ENCODE results near the gene KRTAP4-3. TPM values are rescaled to one million over a fixed set of nuclear protein-coding genes. Genes with fewer than 3 reads are reported as not detected.
"Not testable (repeated sequence)": the region's sequence is repeated elsewhere in the genome, so short reads cannot be mapped to it uniquely, and the experiment has no call there.

Gene KRTAP4-3
- total RNA-seq (2014; rRNA removed; shearing (Covaris generic)) = not detected in 2 replicates

DNA sequence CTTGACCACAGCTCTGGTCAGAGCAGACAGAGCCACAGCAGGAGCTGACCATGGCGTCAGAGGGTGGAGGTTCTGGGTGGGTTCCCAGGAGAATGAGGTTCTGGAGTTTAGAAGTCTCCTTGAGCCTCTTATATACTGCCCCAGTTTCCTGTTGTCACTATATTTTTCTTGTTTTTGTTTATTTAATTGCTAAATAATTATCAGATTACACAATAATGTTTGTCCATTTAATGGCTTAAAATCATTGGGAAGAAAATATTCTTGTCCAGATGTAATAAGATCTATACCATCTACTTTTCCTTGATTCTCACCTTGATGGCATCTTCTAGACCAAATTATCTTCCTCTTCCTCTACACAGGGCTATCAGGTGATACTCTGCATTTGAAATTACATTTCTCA, at the start of gene KRTAP4-3:
Gene KRTAP4-3, minus strand, starts transcription at position 101 of the 400 bp plus-strand sequence. Its CDS starts 49 bp downstream, at position 52.
- no peaks in the 10 kb centered on the region for H3K27me3 ChIP-seq (ENCODE audit: control insufficient read depth, insufficient read depth, low read length)
- H3K36me3 ChIP-seq (replicated peaks; ENCODE audit: control insufficient read depth, insufficient read depth, low read length) = no peaks in the 10 kb centered on the region
- no peak for DNase-seq
- H3K4me3 ChIP-seq (ENCODE audit: insufficient read depth, low read depth, low read length) = no peak within 1 kb of the TSS

DNA sequence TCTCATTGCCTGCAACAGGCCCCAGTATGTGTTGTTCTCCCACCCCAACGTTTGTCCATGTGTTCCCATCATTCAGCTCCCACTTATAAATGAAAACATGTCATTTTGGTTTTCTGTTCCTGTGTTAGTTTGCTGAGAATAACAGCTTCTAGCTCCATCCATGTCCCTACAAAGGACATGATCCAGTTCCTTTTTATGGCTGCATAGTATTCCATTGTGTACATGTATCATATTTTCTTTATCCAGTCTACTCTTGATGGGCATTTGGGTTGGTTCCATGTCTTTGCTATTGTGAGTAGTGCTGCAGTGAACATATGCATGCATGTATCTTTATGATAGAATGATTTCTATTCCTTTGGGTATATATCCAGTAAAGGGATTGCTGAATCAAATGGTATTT, 47.7 kb upstream of the KRTAP4-3 start:
- Histone ChIP-seq H3K36me3 (replicated peaks; ENCODE audit: control insufficient read depth, insufficient read depth, low read length) (no peaks in the 10 kb centered on the region), H3K27me3 (ENCODE audit: control insufficient read depth, insufficient read depth, low read length) (no peaks in the 10 kb centered on the region), H3K4me3 (ENCODE audit: insufficient read depth, low read depth, low read length) (no peak overlapping the region)
- DNase-seq = no peak

GRCh38 chr17:41212524-41213169, 44.6 kb upstream of the KRTAP4-3 start:
- no peak for DNase-seq
- Histone ChIP-seq H3K4me3 (ENCODE audit: insufficient read depth, low read depth, low read length) (no peak overlapping the region), H3K27me3 (ENCODE audit: control insufficient read depth, insufficient read depth, low read length) (no peaks in the 10 kb centered on the region), H3K36me3 (replicated peaks; ENCODE audit: control insufficient read depth, insufficient read depth, low read length) (no peaks in the 10 kb centered on the region)

DNA sequence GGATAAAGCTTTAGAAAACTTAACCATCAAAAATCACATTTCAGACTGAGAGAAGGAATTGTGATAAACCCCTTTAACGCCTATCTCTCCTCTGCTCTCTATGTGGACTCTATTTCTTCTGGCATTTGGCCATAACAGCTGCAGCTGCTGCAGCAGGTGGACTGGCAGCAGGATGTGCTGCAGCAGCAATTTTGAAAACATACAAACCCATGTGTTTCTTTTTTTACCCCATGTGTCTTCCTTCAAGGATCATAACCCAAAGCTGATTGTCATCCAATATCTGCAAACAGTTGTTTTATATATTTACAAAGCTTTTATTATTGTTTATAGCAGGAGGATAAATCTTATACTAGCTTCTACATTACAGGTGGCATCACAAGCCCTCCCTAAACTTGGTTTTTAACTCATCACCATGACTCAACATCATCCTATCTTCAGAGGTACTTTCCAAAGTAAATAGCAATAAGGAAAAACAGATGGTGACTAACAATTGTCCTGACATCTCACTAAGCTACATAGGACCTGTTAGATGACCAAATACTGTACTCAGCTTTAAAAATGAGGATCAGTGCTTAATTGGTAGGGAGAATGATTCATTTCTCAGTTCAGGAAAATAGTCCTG, 43.9 kb upstream of the KRTAP4-3 start:
- no peak overlapping the region for H3K4me3 ChIP-seq (ENCODE audit: insufficient read depth, low read depth, low read length)
- no peaks in the 10 kb centered on the region for H3K27me3 ChIP-seq (ENCODE audit: control insufficient read depth, insufficient read depth, low read length)
- H3K36me3 ChIP-seq (replicated peaks; ENCODE audit: control insufficient read depth, insufficient read depth, low read length) = no peaks in the 10 kb centered on the region
- DNase-seq = no peak

DNA sequence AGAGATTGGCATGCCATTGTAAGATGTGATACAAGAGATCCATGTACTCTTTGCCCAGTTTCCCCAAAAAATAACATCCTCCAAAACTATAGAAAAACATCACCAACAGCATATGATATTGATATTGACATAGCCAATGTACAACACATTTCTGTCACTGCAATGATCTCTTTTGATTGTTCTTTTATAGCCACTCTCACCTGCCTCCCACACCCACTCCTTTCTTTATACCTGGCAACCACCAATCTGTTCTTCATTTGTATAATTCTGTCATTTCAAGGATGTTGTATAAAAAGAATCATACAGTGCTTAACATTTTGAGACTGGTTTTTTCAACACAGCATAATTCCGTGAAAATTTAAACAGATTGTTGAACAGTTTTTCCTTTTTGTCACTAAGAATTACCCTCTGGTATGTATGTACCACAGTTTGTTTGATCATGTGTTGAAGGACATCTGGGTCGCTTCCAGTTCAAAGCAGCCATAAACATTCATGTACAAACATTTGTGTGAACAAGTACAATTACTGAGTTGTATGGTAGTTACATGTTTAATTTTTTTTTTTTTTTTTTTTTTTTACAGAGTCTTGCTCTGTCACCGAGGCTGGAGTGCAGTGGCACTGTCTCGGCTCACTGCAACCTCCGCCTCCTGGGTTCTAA, 31.5 kb upstream of the KRTAP4-3 start:
- DNase-seq = no peak
- no peaks in the 10 kb centered on the region for H3K36me3 ChIP-seq (replicated peaks; ENCODE audit: control insufficient read depth, insufficient read depth, low read length)

GRCh38 chr17:41196068-41196467, 28.0 kb upstream of the KRTAP4-3 start:
- Histone ChIP-seq H3K36me3 (replicated peaks; ENCODE audit: control insufficient read depth, insufficient read depth, low read length) (no peaks in the 10 kb centered on the region), H3K4me3 (ENCODE audit: insufficient read depth, low read depth, low read length) (no peak overlapping the region), H3K27me3 (ENCODE audit: control insufficient read depth, insufficient read depth, low read length) (no peaks in the 10 kb centered on the region)
- DNase-seq = no peak

More for the DNA sequence above, 31.5 kb upstream of the KRTAP4-3 start:
- Histone ChIP-seq H3K27me3 (ENCODE audit: control insufficient read depth, insufficient read depth, low read length) (no peaks in the 10 kb centered on the region), H3K4me3 (ENCODE audit: insufficient read depth, low read depth, low read length) (no peak overlapping the region)

GRCh38 chr17:41190328-41190727, 22.3 kb upstream of the KRTAP4-3 start:
- H3K36me3 ChIP-seq (replicated peaks; ENCODE audit: control insufficient read depth, insufficient read depth, low read length) = no peaks in the 10 kb centered on the region
- no peak overlapping the region for H3K4me3 ChIP-seq (ENCODE audit: insufficient read depth, low read depth, low read length)
- no peaks in the 10 kb centered on the region for H3K27me3 ChIP-seq (ENCODE audit: control insufficient read depth, insufficient read depth, low read length)
- no peak for DNase-seq

- H3K27me3 ChIP-seq (ENCODE audit: control insufficient read depth, insufficient read depth, low read length); H3K4me3 ChIP-seq (ENCODE audit: insufficient read depth, low read depth, low read length); H3K36me3 ChIP-seq (replicated peaks; ENCODE audit: control insufficient read depth, insufficient read depth, low read length); DNase-seq: not testable (repeated sequence)
Observed at GRCh38 chr17:41189837-41190318, 21.9 kb upstream of the KRTAP4-3 start, which contains the start of gene KRTAP9-1. Gene KRTAP9-1, plus strand, starts transcription at chr17:41189887. Its CDS starts 0 bp downstream, at chr17:41189887.

- DNase-seq = no peak
- no peaks in the 10 kb centered on the region for H3K36me3 ChIP-seq (replicated peaks; ENCODE audit: control insufficient read depth, insufficient read depth, low read length)
- no peak overlapping the region for H3K4me3 ChIP-seq (ENCODE audit: insufficient read depth, low read depth, low read length)
- H3K27me3 ChIP-seq (ENCODE audit: control insufficient read depth, insufficient read depth, low read length) = no peaks in the 10 kb centered on the region
Observed at GRCh38 chr17:41186872-41187271, 18.9 kb upstream of the KRTAP4-3 start.

- Histone ChIP-seq H3K27me3 (ENCODE audit: control insufficient read depth, insufficient read depth, low read length) (no peaks in the 10 kb centered on the region), H3K36me3 (replicated peaks; ENCODE audit: control insufficient read depth, insufficient read depth, low read length) (no peaks in the 10 kb centered on the region), H3K4me3 (ENCODE audit: insufficient read depth, low read depth, low read length) (no peak overlapping the region)
- no peak for DNase-seq
Observed at GRCh38 chr17:41185001-41185400, 17.0 kb upstream of the KRTAP4-3 start.

DNA sequence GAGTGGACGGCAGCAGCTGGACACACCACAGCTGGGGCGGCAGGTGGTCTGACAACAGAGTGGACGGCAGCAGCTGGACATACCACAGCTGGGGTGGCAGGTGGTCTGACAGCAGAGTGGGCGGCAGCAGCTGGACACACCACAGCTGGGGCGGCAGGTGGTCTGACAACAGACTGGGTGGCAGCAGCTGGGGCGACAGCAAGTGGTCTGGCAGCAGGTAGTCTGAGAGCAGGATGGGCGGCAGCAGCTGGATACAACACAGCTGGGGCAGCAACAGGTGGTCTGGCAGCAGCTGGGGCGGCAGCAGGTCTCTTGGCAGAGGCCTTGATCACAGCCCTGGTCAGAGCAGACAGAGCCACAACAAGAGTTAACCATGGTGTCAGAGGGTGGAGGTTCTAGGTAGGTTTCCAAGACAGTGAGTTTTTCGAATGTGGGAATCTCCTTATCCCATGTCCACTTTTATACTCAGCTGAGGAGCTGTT, 16.5 kb upstream of the KRTAP4-3 start, which contains the start of gene KRTAP4-1:
Gene KRTAP4-1, minus strand, starts transcription at position 432 of the 482 bp plus-strand sequence. Its CDS starts 57 bp downstream, at position 375.
- DNase-seq = no peak
- no peaks in the 10 kb centered on the region for H3K27me3 ChIP-seq (ENCODE audit: control insufficient read depth, insufficient read depth, low read length)

DNA sequence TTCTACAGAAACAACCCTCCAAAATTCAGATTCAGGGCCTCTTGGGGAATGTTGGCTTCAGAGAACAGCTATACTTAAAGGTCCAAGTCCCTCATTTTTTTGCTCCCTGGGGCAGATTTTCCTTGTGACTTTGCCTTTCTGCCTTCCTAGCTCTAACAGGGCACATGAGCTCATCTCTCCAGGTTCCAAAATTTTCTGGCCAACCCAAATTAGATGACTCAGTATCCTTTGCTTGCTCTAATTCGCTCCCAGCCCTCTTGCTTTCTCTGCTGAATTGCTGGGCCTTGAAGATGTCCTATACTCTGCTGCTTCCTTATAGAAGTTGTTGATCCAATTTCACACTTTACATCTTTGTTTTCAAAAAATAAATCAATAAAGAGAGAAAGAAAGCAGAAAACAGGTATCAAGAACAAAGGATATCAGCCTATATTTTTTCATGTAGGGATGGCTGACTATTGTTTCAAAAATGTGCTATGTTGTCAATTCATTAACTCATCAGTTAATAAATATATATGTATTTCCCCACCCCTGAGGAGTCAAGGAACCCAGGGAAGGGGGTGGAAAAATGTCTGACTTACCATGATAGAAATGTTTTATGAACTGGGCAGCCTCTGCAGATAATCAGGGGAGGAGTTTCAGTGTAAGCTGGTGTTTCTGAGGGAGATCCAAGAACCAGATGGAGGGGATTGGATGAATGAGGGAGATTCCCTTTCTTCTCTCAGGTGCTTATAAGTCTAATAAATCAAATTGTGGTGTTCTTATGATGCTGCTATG, 11.0 kb upstream of the KRTAP4-3 start:
- Histone ChIP-seq H3K27me3 (ENCODE audit: control insufficient read depth, insufficient read depth, low read length) (no peaks in the 10 kb centered on the region; the same call in 1 of the 2 replicates), H3K36me3 (replicated peaks; ENCODE audit: control insufficient read depth, insufficient read depth, low read length) (no peaks in the 10 kb centered on the region)
- no peak for DNase-seq

More for the DNA sequence above, 16.5 kb upstream of the KRTAP4-3 start, which contains the start of gene KRTAP4-1:
- H3K36me3 ChIP-seq (replicated peaks; ENCODE audit: control insufficient read depth, insufficient read depth, low read length) = no peaks in the 10 kb centered on the region
- no peak within 1 kb of the TSS for H3K4me3 ChIP-seq (ENCODE audit: insufficient read depth, low read depth, low read length)

DNA sequence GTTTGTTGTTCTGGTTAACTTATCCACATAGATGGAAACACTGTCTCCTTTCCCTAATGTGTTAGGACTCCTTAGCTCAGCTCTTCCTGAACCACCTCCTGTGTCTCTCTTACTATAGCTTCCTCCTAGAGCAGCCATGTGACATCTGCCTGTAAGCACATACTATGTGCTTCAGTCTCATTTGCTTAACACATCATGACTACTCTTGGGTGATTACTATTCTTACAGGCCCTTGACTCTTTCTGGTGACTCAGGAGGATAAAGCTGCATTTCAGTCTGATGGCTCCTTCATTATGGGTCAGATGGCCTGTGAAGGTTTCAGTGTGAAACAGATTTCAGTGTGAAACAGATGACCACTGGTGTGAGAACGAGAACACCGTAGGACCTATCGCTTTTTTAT, 10.3 kb upstream of the KRTAP4-3 start:
- H3K27me3 ChIP-seq (ENCODE audit: control insufficient read depth, insufficient read depth, low read length) = no peaks in the 10 kb centered on the region; the same call in 1 of the 2 replicates
- no peak for DNase-seq
- no peaks in the 10 kb centered on the region for H3K36me3 ChIP-seq (replicated peaks; ENCODE audit: control insufficient read depth, insufficient read depth, low read length)
- H3K4me3 ChIP-seq (ENCODE audit: insufficient read depth, low read depth, low read length) = no peak overlapping the region

More for the DNA sequence above, 11.0 kb upstream of the KRTAP4-3 start:
- no peak overlapping the region for H3K4me3 ChIP-seq (ENCODE audit: insufficient read depth, low read depth, low read length)

DNA sequence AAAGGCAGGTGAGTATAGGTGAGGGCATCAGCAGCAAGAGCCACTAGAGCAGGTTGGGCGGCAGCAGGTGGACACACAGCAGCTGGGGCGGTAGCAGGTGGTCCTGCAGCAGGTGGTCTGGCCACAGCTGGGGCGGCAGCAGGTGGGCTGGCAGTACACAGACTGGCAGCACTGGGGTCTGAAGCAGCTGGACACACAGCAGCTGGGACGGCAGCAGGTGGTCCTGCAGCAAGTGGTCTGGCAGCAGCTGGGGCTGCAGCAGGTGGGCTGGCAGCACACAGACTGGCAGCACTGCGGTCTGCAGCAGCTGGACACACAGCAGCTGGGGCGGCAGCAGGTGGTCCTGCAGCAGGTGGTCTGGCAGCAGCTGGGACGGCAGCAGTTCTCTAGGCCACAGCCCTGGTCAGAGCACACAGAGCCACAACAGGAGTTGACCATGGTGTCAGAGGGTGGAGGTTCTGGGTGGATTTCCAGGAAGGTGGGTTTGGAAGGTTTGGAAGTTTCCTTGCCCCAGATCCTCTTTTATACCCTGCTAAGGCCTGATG, 9.8 kb upstream of the KRTAP4-3 start, which contains the start of gene KRTAP4-2:
Gene KRTAP4-2, minus strand, starts transcription at position 495 of the 545 bp plus-strand sequence. Its CDS starts 57 bp downstream, at position 438.
- H3K4me3 ChIP-seq (ENCODE audit: insufficient read depth, low read depth, low read length) = no peak within 1 kb of the TSS
- no peaks in the 10 kb centered on the region for H3K36me3 ChIP-seq (replicated peaks; ENCODE audit: control insufficient read depth, insufficient read depth, low read length)
- no peak for DNase-seq
- H3K27me3 ChIP-seq (ENCODE audit: control insufficient read depth, insufficient read depth, low read length) = no peaks in the 10 kb centered on the region; the same call in 1 of the 2 replicates

Data from H7 (cell line).